ENCODE data around the gene BPIFB6. TPM values are rescaled to one million over a fixed set of nuclear protein-coding genes. Genes with fewer than 3 reads are reported as not detected.

The BPIFB6 gene
- polyA plus RNA-seq, 1 of the 3 experiments (the other 2 are of a cell fraction) = not detected

- Histone ChIP-seq H3K4me3 (ENCODE audit: low read depth in 2 of 2, low read length in 1 of 2) (no peak overlapping the region), H3K27ac (ENCODE audit: low read depth in 2 of 2, low read length in 1 of 2) (no peak overlapping the region), H3K4me1 (ENCODE audit: control insufficient read depth in 1 of 2, insufficient read depth in 2 of 2, low read depth in 1 of 2, low read length in 1 of 2) (peaks cover 0 to 3% of the 10 kb centered on the region in 2 experiments; a peak in 1 of 4 replicates), H3K36me3 (replicated peaks in 1 of 2; ENCODE audit: control insufficient read depth in 1 of 2, insufficient read depth in 2 of 2, low read length in 1 of 2) (no peaks in the 10 kb centered on the region), H4K20me1 (ENCODE audit: insufficient read depth) (no peaks in the 10 kb centered on the region), H3K27me3 (ENCODE audit: insufficient read depth) (no peaks in the 10 kb centered on the region; the same call in 1 of the 2 replicates), H3K9ac (no peak overlapping the region), H3F3A (replicated peaks; ENCODE audit: insufficient read depth) (no peaks in the 10 kb centered on the region), H3K9me2 (no peaks in the 10 kb centered on the region), H3K9me3 (no peaks in the 10 kb centered on the region), H2AFZ (ENCODE audit: low read depth) (no peak overlapping the region), H3K4me2 (no peak overlapping the region), H3K79me2 (ENCODE audit: insufficient read depth) (no peaks in the 10 kb centered on the region)
- TF ChIP-seq IRF3 (IDR thresholded peaks at IDR 0.05; ENCODE audit: low read depth, low read length) (no peak), USF1 (IDR thresholded peaks at IDR 0.05; ENCODE audit: borderline replicate concordance, low read depth) (no peak), PBX3 (IDR thresholded peaks at IDR 0.05) (no peak), FOXJ3 (CRISPR knock-in tag; IDR thresholded peaks at IDR 0.05) (no peak), TAF1 (IDR thresholded peaks at IDR 0.05; ENCODE audit: borderline replicate concordance, low read depth, low read length) (no peak), EP300 (IDR thresholded peaks at IDR 0.05; ENCODE audit: borderline replicate concordance in 1 of 2, low read depth in 1 of 2, low read length in 1 of 2) (no peak), YY1 (IDR thresholded peaks at IDR 0.05; ENCODE audit: low read depth) (no peak), POLR2AphosphoS5 (IDR thresholded peaks at IDR 0.05; ENCODE audit: low read depth, low read length) (no peak), ZBTB33 (IDR thresholded peaks at IDR 0.05; ENCODE audit: borderline replicate concordance, low read depth) (no peak), ELF1 (IDR thresholded peaks at IDR 0.05) (no peak), RFX5 (IDR thresholded peaks at IDR 0.05; ENCODE audit: low read length) (no peak), NRF1 (IDR thresholded peaks at IDR 0.05; ENCODE audit: low read depth, low read length) (no peak)
- CTCF ChIA-PET = interaction anchor here (1.6 to 1.9 kb wide), 2 partner anchors 9 to 84 kb away, joined by 4 to 5 read pairs; no protein-coding TSS in a partner anchor
- WGBS (ENCODE audit: low lambda C conversion rate) = 42% methylated on average over 11 of the region's 18 CpGs
- no peak for DNase-seq
- POLR2A ChIA-PET = no interaction called here
These were observed 45.0 kb upstream of the BPIFB6 start for GRCh38 chr20:32986331-32986966.

All from SK-N-SH (cell line).